Muscle of leg (tissue), 11 donors: ENCODE data around the gene AASDH. TPM values are rescaled to one million over a fixed set of nuclear protein-coding genes. Genes with fewer than 3 reads are reported as not detected.

Experiments used
- DNase-seq: peaks from one replicate; pipeline ENCODE4 v3.0.0; 2013
- H3K27ac ChIP-seq: one replicate; pipeline ENCODE4 v1.5.1; 2013; ENCODE audit warnings: mild to moderate bottlenecking, low read length, control low read depth
- H3K27me3 ChIP-seq: one replicate; pipeline ENCODE4 v1.6.1; 2013; ENCODE audit warnings: low read length; ENCODE audit not compliant: control insufficient read depth, insufficient read depth
- H3K36me3 ChIP-seq: one replicate; pipeline ENCODE4 v1.6.1; 2013; ENCODE audit warnings: low read length; ENCODE audit not compliant: control insufficient read depth, insufficient read depth
- H3K4me1 ChIP-seq: one replicate; pipeline ENCODE4 v1.6.1; 2013; ENCODE audit warnings: low read length; ENCODE audit not compliant: control insufficient read depth, insufficient read depth
- H3K4me3 ChIP-seq: one replicate; pipeline ENCODE4 v1.5.1; 2013; ENCODE audit warnings: low read length, control low read depth
- H3K9me3 ChIP-seq: replicated peaks from 2 replicates; pipeline ENCODE4 v1.6.1; 2013; ENCODE audit warnings: low read depth, low read length; ENCODE audit not compliant: control insufficient read depth
- WGBS: methylation state at CpG from one replicate; pipeline ENCODE4 v1.1.5; 2013; ENCODE audit warnings: missing lambda C conversion rate; ENCODE audit not compliant: insufficient coverage; 5-methylcytosine and 5-hydroxymethylcytosine counted together
- polyA plus RNA-seq, 8 donors: library from polyadenylated mRNA; unstranded; fragments of 120-200 nt; gene quantifications; one replicate each; pipeline versions ENCODE4 v1.2.1 to v1.2.3, GENCODE V29; 2013; ENCODE audit warnings: inconsistent platforms in 1 of 8, low replicate concordance in 1 of 8; ENCODE audit not compliant: insufficient read length in 8 of 8, insufficient read depth in 1 of 8
- total RNA-seq: library from RNA; stranded (reverse); fragments of 120-200 nt; gene quantifications from one replicate; pipeline ENCODE4 v1.2.4, GENCODE V29; 2013

Gene AASDH
- total and polyA plus RNA-seq, 9 donors: 8.3 to 15.7 (median 10.3) TPM

DNA sequence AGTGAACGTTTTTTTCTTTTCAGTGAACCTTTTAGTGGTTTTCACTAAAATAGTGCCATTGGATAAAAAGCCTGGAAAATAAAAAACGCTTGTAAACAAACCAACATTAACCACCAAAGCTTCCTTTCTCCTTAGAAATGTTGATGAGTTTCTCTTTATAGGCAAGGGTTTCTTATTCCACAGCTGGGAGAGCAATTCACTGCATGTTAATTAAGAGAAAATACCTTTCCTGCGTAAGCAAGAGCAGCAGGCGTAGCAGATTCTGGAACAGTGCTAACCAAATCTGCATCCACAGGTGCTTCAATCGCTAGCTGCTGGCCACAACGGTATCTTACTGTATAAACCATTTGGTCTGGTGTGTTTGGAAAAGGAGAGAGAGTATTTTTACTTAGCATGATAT lies 13.3 kb upstream of the AASDH start:
- WGBS: no CpG with 5 or more reads among the region's 6 CpGs
- H3K27me3 ChIP-seq: no peaks in the 10 kb centered on the region
- H3K9me3 ChIP-seq: no peaks in the 10 kb centered on the region
- DNase-seq: no peak
- H3K4me1 ChIP-seq: no peaks in the 10 kb centered on the region
- no peak overlapping the region for H3K27ac ChIP-seq
- no peak overlapping the region for H3K4me3 ChIP-seq
- peaks cover 13% of the 10 kb centered on the region for H3K36me3 ChIP-seq

- WGBS: no CpG with 5 or more reads among the region's 8 CpGs
- no peak for DNase-seq
- no peak overlapping the region for H3K4me3 ChIP-seq
Measured at GRCh38 chr4:56391270-56391669, 4.0 kb upstream of the AASDH start.

GRCh38 chr4:56389558-56389957 lies 2.3 kb upstream of the AASDH start:
- Histone ChIP-seq H3K27me3 (no peaks in the 10 kb centered on the region), H3K4me1 (peaks cover 5% of the 10 kb centered on the region), H3K9me3 (no peaks in the 10 kb centered on the region), H3K4me3 (no peak overlapping the region), H3K27ac (no peak overlapping the region), H3K36me3 (peaks cover 2% of the 10 kb centered on the region)
- WGBS: no CpG with 5 or more reads among the region's 1 CpG
- no peak for DNase-seq

More at GRCh38 chr4:56391270-56391669, 4.0 kb upstream of the AASDH start:
- Histone ChIP-seq H3K36me3 (peaks cover 2% of the 10 kb centered on the region), H3K9me3 (no peaks in the 10 kb centered on the region), H3K27ac (no peak overlapping the region), H3K27me3 (no peaks in the 10 kb centered on the region), H3K4me1 (peaks cover 5% of the 10 kb centered on the region)

DNA sequence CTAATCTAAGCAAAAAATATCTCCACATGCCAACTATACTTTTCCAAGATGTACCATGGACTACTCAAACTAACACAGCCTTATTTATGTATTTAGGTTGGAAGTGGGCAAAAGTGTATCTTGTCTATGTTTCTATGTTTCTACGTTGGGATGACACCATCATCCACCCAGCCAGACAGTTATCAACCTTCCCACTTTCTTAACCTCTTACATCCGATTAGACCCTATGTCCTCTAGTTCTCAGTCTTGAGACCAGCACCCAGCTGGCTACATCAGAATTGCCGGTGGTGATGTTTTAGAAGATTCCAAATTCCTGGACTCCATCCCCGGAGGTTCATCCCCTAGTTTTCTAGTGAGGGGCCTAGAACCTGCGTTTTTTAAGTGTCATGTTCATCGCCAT lies 1.0 kb upstream of the AASDH start:
- H3K27ac ChIP-seq: peak overlapping the region; percentile 99
- H3K4me3 ChIP-seq: peak overlapping the region; percentile 94
- no peaks in the 10 kb centered on the region for H3K9me3 ChIP-seq
- DNase-seq: peak; percentile 27
- H3K4me1 ChIP-seq: peaks cover 5% of the 10 kb centered on the region
- H3K36me3 ChIP-seq: peaks cover 2% of the 10 kb centered on the region
- no peaks in the 10 kb centered on the region for H3K27me3 ChIP-seq
- 24% methylated on average over 4 of the region's 6 CpGs for WGBS

- DNase-seq: no peak
- Histone ChIP-seq H3K4me1 (peaks cover 5% of the 10 kb centered on the region), H3K9me3 (no peaks in the 10 kb centered on the region), H3K4me3 (no peak overlapping the region), H3K27me3 (no peaks in the 10 kb centered on the region), H3K27ac (peak overlapping the region; percentile 57), H3K36me3 (peaks cover 2% of the 10 kb centered on the region)
- 100% methylated on average over 2 of the region's 4 CpGs for WGBS
Measured at GRCh38 chr4:56386091-56386490, 1.2 kb downstream of the AASDH start.

GRCh38 chr4:56375458-56375857 lies 11.8 kb downstream of the AASDH start:
- H3K9me3 ChIP-seq: no peaks in the 10 kb centered on the region
- 67% methylated on average over 2 of the region's 2 CpGs for WGBS
- H3K4me1 ChIP-seq: no peaks in the 10 kb centered on the region
- H3K36me3 ChIP-seq: peaks cover 4% of the 10 kb centered on the region
- no peak for DNase-seq
- H3K4me3 ChIP-seq: no peak overlapping the region
- H3K27me3 ChIP-seq: no peaks in the 10 kb centered on the region
- no peak overlapping the region for H3K27ac ChIP-seq

DNA sequence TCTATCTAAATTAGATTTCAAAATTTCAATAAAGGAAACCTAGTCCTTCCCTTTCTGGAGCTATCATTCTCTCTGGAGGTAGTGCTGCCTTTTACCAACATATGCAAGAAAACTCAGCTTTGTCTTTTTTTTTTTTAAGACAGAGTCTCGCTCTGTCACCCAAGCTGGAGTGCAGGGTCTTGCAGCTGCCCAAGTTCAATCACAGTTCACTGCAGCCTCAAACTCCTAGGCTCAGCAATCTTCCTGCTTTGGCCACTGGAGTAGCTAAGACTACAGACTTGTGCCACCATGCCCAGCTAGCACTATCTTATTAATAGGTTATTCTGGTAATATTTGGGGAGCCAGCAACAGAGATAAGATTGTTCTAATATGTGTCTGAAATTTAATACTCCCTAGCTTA lies 12.3 kb downstream of the AASDH start:
- H3K36me3 ChIP-seq: peaks cover 9% of the 10 kb centered on the region
- H3K4me1 ChIP-seq: no peaks in the 10 kb centered on the region
- H3K27ac ChIP-seq: no peak overlapping the region
- 78% methylated on average over 1 of the region's 1 CpG for WGBS
- no peaks in the 10 kb centered on the region for H3K9me3 ChIP-seq
- no peak for DNase-seq
- no peak overlapping the region for H3K4me3 ChIP-seq
- H3K27me3 ChIP-seq: no peaks in the 10 kb centered on the region

GRCh38 chr4:56372774-56373173 lies 14.5 kb downstream of the AASDH start:
- no peak for DNase-seq
- Histone ChIP-seq H3K4me3 (no peak overlapping the region), H3K4me1 (no peaks in the 10 kb centered on the region), H3K9me3 (no peaks in the 10 kb centered on the region), H3K27me3 (no peaks in the 10 kb centered on the region), H3K27ac (no peak overlapping the region), H3K36me3 (peaks cover 11% of the 10 kb centered on the region)
- no CpG with 5 or more reads among the region's 1 CpG for WGBS

GRCh38 chr4:56371426-56372220 lies 15.7 kb downstream of the AASDH start:
- Histone ChIP-seq H3K27ac (no peak overlapping the region), H3K36me3 (peaks cover 7% of the 10 kb centered on the region)
- DNase-seq: no peak

GRCh38 chr4:56370377-56370776 lies 16.9 kb downstream of the AASDH start:
- Histone ChIP-seq H3K36me3 (peaks cover 7% of the 10 kb centered on the region), H3K27me3 (no peaks in the 10 kb centered on the region), H3K9me3 (no peaks in the 10 kb centered on the region), H3K4me3 (no peak overlapping the region), H3K27ac (no peak overlapping the region), H3K4me1 (no peaks in the 10 kb centered on the region)
- DNase-seq: no peak
- no CpG with 5 or more reads among the region's 3 CpGs for WGBS

More at GRCh38 chr4:56371426-56372220, 15.7 kb downstream of the AASDH start:
- H3K9me3 ChIP-seq: no peaks in the 10 kb centered on the region
- no peaks in the 10 kb centered on the region for H3K27me3 ChIP-seq
- no peak overlapping the region for H3K4me3 ChIP-seq
- H3K4me1 ChIP-seq: no peaks in the 10 kb centered on the region
- 100% methylated on average over 1 of the region's 8 CpGs for WGBS
